Measurements from ENCODE around the gene POC1B. TPM values are rescaled to one million over a fixed set of nuclear protein-coding genes. Genes with fewer than 3 reads are reported as not detected.

Gene POC1B
- total RNA-seq, 1 donor from 2014 or later: 13.1 TPM

- peak; percentile 71 to 80 for DNase-seq (ENCODE audit: low read depth in 2 of 2)
These were observed 135.8 kb downstream of the POC1B start for GRCh38 chr12:89389755-89390661.

GRCh38 chr12:89386138-89386537 lies 139.7 kb downstream of the POC1B start:
- DNase-seq (ENCODE audit: low read depth in 2 of 2): no peak

GRCh38 chr12:89384807-89385206 lies 141.0 kb downstream of the POC1B start:
- DNase-seq (ENCODE audit: low read depth in 2 of 2): peak; percentile 20 to 48

- DNase-seq (ENCODE audit: low read depth in 2 of 2): peak; percentile 64 to 73
These were observed 141.6 kb downstream of the POC1B start for GRCh38 chr12:89384050-89384758.

GRCh38 chr12:89383235-89384049 lies 142.4 kb downstream of the POC1B start:
- DNase-seq (ENCODE audit: low read depth in 2 of 2): peak in 1 of 2 donors; percentile 28

- no peak for DNase-seq (ENCODE audit: low read depth in 2 of 2)
These were observed 143.5 kb downstream of the POC1B start for GRCh38 chr12:89382328-89382727.

- DNase-seq (ENCODE audit: low read depth in 2 of 2): no peak
These were observed 145.9 kb downstream of the POC1B start for GRCh38 chr12:89379839-89380467.

- no peak for DNase-seq (ENCODE audit: low read depth in 2 of 2)
These were observed 146.6 kb downstream of the POC1B start for GRCh38 chr12:89379148-89379838.

GRCh38 chr12:89376844-89377243 lies 149.0 kb downstream of the POC1B start:
- no peak for DNase-seq (ENCODE audit: low read depth in 2 of 2)

GRCh38 chr12:89376202-89376529 lies 149.7 kb downstream of the POC1B start:
- no peak for DNase-seq (ENCODE audit: low read depth in 2 of 2)

GRCh38 chr12:89373763-89374572 lies 151.9 kb downstream of the POC1B start:
- peak; percentile 93 to 96 for DNase-seq (ENCODE audit: low read depth in 2 of 2)

GRCh38 chr12:89372584-89373370 lies 153.1 kb downstream of the POC1B start:
- no peak for DNase-seq (ENCODE audit: low read depth in 2 of 2)

GRCh38 chr12:89370850-89371249 lies 155.0 kb downstream of the POC1B start:
- DNase-seq (ENCODE audit: low read depth in 2 of 2): peak; percentile 33 to 97

GRCh38 chr12:89370421-89370831 lies 155.4 kb downstream of the POC1B start:
- no peak for DNase-seq (ENCODE audit: low read depth in 2 of 2)

Other genes starting within 250 kb of the POC1B start
- gene DUSP6, start 173.5 kb downstream of the POC1B start, total RNA-seq: 237 and 293 TPM in 2 replicates
- gene GALNT4, start 1.3 kb downstream of the POC1B start, total RNA-seq: 9.7 and 14.4 TPM in 2 replicates
- 15.5 and 15.7 TPM in 2 replicates for gene ATP2B1, start 182.8 kb upstream of the POC1B start, total RNA-seq

Data from lung microvascular endothelial cell (primary cell).